HepG2 (cell line): Measurements from ENCODE around the gene PTPRM. TPM values are rescaled to one million over a fixed set of nuclear protein-coding genes. Genes with fewer than 3 reads are reported as not detected.

Experiments
- ATAC-seq: fragments of 200-7000 bp; cut with Tn5 transposase; 3 replicates; pipeline ENCODE4 v1.9.1; 2020; ENCODE audit warnings: mild to moderate bottlenecking, moderate library complexity
- BruUV-seq: library from RNA; stranded (reverse); fragments of 400-500 nt; replicated peaks from 2 replicates; lab custom pipeline; 2021; lab: Mats Ljungman, UMichigan
- CTCF ChIA-PET: fragments of 300-600 bp; formaldehyde crosslinking; extraction: SDS; loops from one replicate; lab custom pipeline; 2021; ENCODE audit warnings: low total read pairs, inconsistent platforms, low intra/inter-chr PET ratio; lab: Yijun Ruan, JAX
- POLR2A ChIA-PET: fragments of 350-600 bp; sonication (Branson Sonifier 250); formaldehyde crosslinking; loops from one replicate; lab custom pipeline; 2020; ENCODE audit warnings: antibody characterized with exemption, inconsistent platforms; lab: Yijun Ruan, JAX
- DNase-seq: peaks from one replicate; pipeline ENCODE4 v3.0.0-alpha.2; 2015; ENCODE audit warnings: low spot score
- FAIRE-seq: peaks from 3 replicates; lab custom pipeline; 2011; peaks lifted over from hg19 to GRCh38; lab: Jason Lieb, UNC
- H2AFZ ChIP-seq: one replicate; pipeline ENCODE4 v1.6.1; 2011; ENCODE audit warnings: low read length, inconsistent platforms
- H3K27ac ChIP-seq: fragments of 300-600 bp; 3 replicates; pipeline ENCODE4 v1.8.0; 2011; ENCODE audit warnings: mixed run types, mild to moderate bottlenecking, mixed read lengths, low read length, inconsistent platforms; ENCODE audit not compliant: insufficient read depth; ENCODE audit errors: extremely low read length
- H3K27me3 ChIP-seq, 2 experiments: fragments of 200-600 bp in 1 of 2; 2 replicates in 1 of 2; 3 replicates in 1 of 2; pipeline versions ENCODE4 v1.6.0 to v1.8.0; 2011; ENCODE audit warnings: low read length in 2 of 2, mild to moderate bottlenecking in 2 of 2, moderate library complexity in 2 of 2, inconsistent platforms in 1 of 2; ENCODE audit not compliant: insufficient read depth in 2 of 2, control insufficient read depth in 1 of 2
- H3K36me3 ChIP-seq, 2 experiments: fragments of 200-600 bp in 1 of 2; replicated peaks in 1 of 2; 2 replicates in 1 of 2; 3 replicates in 1 of 2; pipeline versions ENCODE4 v1.5.1 to v1.8.0; 2011; ENCODE audit warnings: low read length in 2 of 2, inconsistent platforms in 1 of 2; ENCODE audit not compliant: insufficient read depth in 2 of 2, control insufficient read depth in 1 of 2
- H3K4me1 ChIP-seq: 2 replicates; pipeline ENCODE4 v1.5.1; 2012; ENCODE audit warnings: low read length, inconsistent platforms; ENCODE audit not compliant: insufficient read depth
- H3K4me2 ChIP-seq: 2 replicates; pipeline ENCODE4 v1.6.0; 2011; ENCODE audit warnings: low read depth, low read length, inconsistent platforms
- H3K4me3 ChIP-seq, 3 experiments: fragments of 200-600 bp in 1 of 3; sonication (generic), shearing (Covaris generic) in 1 of 3; replicated peaks in 1 of 3; 2 replicates each; pipeline ENCODE4 v1.5.1; 2011 to 2016; ENCODE audit warnings: low read length in 3 of 3, inconsistent platforms in 2 of 3, low read depth in 2 of 3, mild to moderate bottlenecking in 2 of 3, control low read depth in 1 of 3, mixed read lengths in 1 of 3; ENCODE audit not compliant: insufficient read depth in 1 of 3
- H3K79me2 ChIP-seq: one replicate; pipeline ENCODE4 v1.6.1; 2011; ENCODE audit warnings: low read length, inconsistent platforms; ENCODE audit not compliant: insufficient read depth
- H3K9ac ChIP-seq: 2 replicates; pipeline ENCODE4 v1.6.0; 2011; ENCODE audit warnings: mild to moderate bottlenecking, low read depth, low read length, inconsistent platforms; ENCODE audit not compliant: insufficient read depth
- H3K9me3 ChIP-seq: 2 replicates; pipeline ENCODE4 v1.5.1; 2012; ENCODE audit warnings: mild to moderate bottlenecking, low read length
- H4K20me1 ChIP-seq: 2 replicates; pipeline ENCODE4 v1.6.0; 2011; ENCODE audit warnings: inconsistent platforms, mild to moderate bottlenecking, low read length, moderate library complexity; ENCODE audit not compliant: insufficient read depth
- BRD4 ChIP-seq: sonication (generic); formaldehyde crosslinking; IDR thresholded peaks from 2 replicates; pipeline ENCODE4 v1.4.0; 2020; ENCODE audit warnings: missing genetic modification reagents
- FLYWCH1 ChIP-seq: sonication (generic); formaldehyde crosslinking; IDR thresholded peaks from 2 replicates; pipeline ENCODE4 v1.8.1; 2023; ENCODE audit warnings: mild to moderate bottlenecking, missing genetic modification reagents
- MIER2 ChIP-seq: IDR thresholded peaks from 2 replicates; pipeline ENCODE4 v1.6.1; 2016; ENCODE audit warnings: missing biosample characterization, missing genetic modification reagents
- MTF2 ChIP-seq: sonication (generic); formaldehyde crosslinking; IDR thresholded peaks from 2 replicates; pipeline ENCODE4 v1.5.0; 2020; ENCODE audit warnings: missing genetic modification reagents, borderline replicate concordance
- RARA ChIP-seq: IDR thresholded peaks from 2 replicates; pipeline ENCODE4 v1.6.1; 2016; ENCODE audit warnings: missing genetic modification reagents, missing compliant biosample characterization
- RFX1 ChIP-seq: fragments of 450-650 bp; IDR thresholded peaks from 2 replicates; pipeline ENCODE4 v1.6.1; 2017
- SMYD3 ChIP-seq: sonication (generic); formaldehyde crosslinking; IDR thresholded peaks from 2 replicates; pipeline ENCODE4 v1.8.1; 2023; ENCODE audit warnings: mild to moderate bottlenecking, missing genetic modification reagents
- SOX5 ChIP-seq: IDR thresholded peaks from 2 replicates; pipeline ENCODE4 v1.6.1; 2016; ENCODE audit warnings: borderline replicate concordance
- XRCC5 ChIP-seq: fragments of 200-400 bp; formaldehyde crosslinking; optimal IDR thresholded peaks from 2 replicates; pipeline ENCODE3; 2017; ENCODE audit warnings: mild to moderate bottlenecking, low read length
- ZBTB20 ChIP-seq: sonication (generic); formaldehyde crosslinking; IDR thresholded peaks from 2 replicates; pipeline ENCODE4 v1.8.1; 2023; ENCODE audit warnings: missing genetic modification reagents, low read depth, mild to moderate bottlenecking, borderline replicate concordance
- ZNF276 ChIP-seq: sonication (generic); formaldehyde crosslinking; IDR thresholded peaks from 2 replicates; pipeline ENCODE4 v1.4.0; 2020; ENCODE audit warnings: mild to moderate bottlenecking, low read depth, missing genetic modification reagents
- WGBS: methylation state at CpG from one replicate; pipeline ENCODE4 v1.1.6; 2017; ENCODE audit warnings: low lambda C conversion rate; 5-methylcytosine and 5-hydroxymethylcytosine counted together
- in situ Hi-C: cut with HindIII; loops from 2 replicates; pipeline ENCODE4 v1.10.0; 2017; ENCODE audit warnings: low pct_unique_long_range_greater_than_20kb; ENCODE audit not compliant: extremely low pct_ligation_motif_present
- intact Hi-C: fragments of 100-400 bp; cut with micrococcal nuclease; formaldehyde crosslinking; loops from one replicate; pipeline ENCODE4 v1.10.0; 2022; ENCODE audit not compliant: unreplicated experiment
- polyA plus RNA-seq, 8 experiments: library from polyadenylated mRNA; depleted of rRNA in 3 of 8; stranded (reverse) in 7 of 8; unstranded in 1 of 8; fragments of >200 nt; fragmentation: Illumina TruSeq in 4 of 8; extraction: Trizol in 4 of 8; gene quantifications; 2 replicates each; pipeline versions ENCODE4 v1.2.1 to v1.2.3, GENCODE V29; 2011 to 2016; ENCODE audit warnings: low read depth in 4 of 8, missing spikeins in 1 of 8, mixed read lengths in 1 of 8; ENCODE audit not compliant: insufficient read depth in 1 of 8
- total RNA-seq, 5 experiments: library from RNA; depleted of rRNA; stranded (reverse); fragments of >200 nt; fragmentation: Illumina TruSeq; extraction: Trizol; gene quantifications; 2 replicates each; pipeline ENCODE4 v1.2.3, GENCODE V29; 2016; ENCODE audit warnings: low read depth in 1 of 5
- TF ChIP-seq, protein P1 (sequence below): sonication (generic); formaldehyde crosslinking; IDR thresholded peaks from 2 replicates; pipeline ENCODE4 v1.4.0; 2020; ENCODE audit warnings: mild to moderate bottlenecking, missing genetic modification reagents
- TF ChIP-seq, protein P2 (sequence below): sonication (generic); formaldehyde crosslinking; IDR thresholded peaks from 2 replicates; pipeline ENCODE4 v1.9.0; 2021; ENCODE audit warnings: missing genetic modification reagents, borderline replicate concordance
- TF ChIP-seq, protein P3 (sequence below): sonication (generic); formaldehyde crosslinking; conservative IDR thresholded peaks from 2 replicates; pipeline ENCODE4 v1.4.0; 2020; ENCODE audit warnings: missing genetic modification reagents
- TF ChIP-seq, protein P4 (sequence below): sonication (generic); formaldehyde crosslinking; IDR thresholded peaks from 2 replicates; pipeline ENCODE4 v1.8.0; 2022; ENCODE audit warnings: mild to moderate bottlenecking, missing genetic modification reagents; ENCODE audit not compliant: insufficient replicate concordance

The PTPRM gene
- total and polyA plus RNA-seq, 2 of the 13 experiments (the other 11 are each of a cell fraction or from before 2014, with no cell fraction given), result 12.6 to 108 TPM

- TF ChIP-seq MIER2 (CRISPR knock-in tag), result no peak
- no peak for TF ChIP-seq MTF2 (CRISPR knock-in tag)
- TF ChIP-seq, protein P1, sequence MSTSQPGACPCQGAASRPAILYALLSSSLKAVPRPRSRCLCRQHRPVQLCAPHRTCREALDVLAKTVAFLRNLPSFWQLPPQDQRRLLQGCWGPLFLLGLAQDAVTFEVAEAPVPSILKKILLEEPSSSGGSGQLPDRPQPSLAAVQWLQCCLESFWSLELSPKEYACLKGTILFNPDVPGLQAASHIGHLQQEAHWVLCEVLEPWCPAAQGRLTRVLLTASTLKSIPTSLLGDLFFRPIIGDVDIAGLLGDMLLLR, result no peak
Observed at GRCh38 chr18:7844418-7844817, 277.3 kb downstream of the PTPRM start (continued).

- Histone ChIP-seq H3K79me2 (no peaks in the 10 kb centered on the region), H3K9me3 (peaks cover 12% of the 10 kb centered on the region), H3K27me3 (no peaks in the 10 kb centered on the region), H3K4me2 (no peak overlapping the region), H4K20me1 (no peaks in the 10 kb centered on the region), H3K27ac (no peak overlapping the region), H3K36me3 (peaks cover 0 to 3% of the 10 kb centered on the region in 2 experiments; a peak in 1 of 5 replicates), H3K9ac (no peak overlapping the region), H3K4me1 (no peaks in the 10 kb centered on the region), H3K4me3 (no peak overlapping the region), H2AFZ (no peak overlapping the region)
- FAIRE-seq (no peak), DNase-seq (no peak), ATAC-seq (no peak)
- WGBS, result 98% methylated on average over 4 of the region's 4 CpGs
- POLR2A ChIA-PET, result no interaction called here
- no TSS peak for BruUV-seq
- in situ Hi-C loops, result no loop called here
- CTCF ChIA-PET, result no interaction called here
- TF ChIP-seq, protein P2, sequence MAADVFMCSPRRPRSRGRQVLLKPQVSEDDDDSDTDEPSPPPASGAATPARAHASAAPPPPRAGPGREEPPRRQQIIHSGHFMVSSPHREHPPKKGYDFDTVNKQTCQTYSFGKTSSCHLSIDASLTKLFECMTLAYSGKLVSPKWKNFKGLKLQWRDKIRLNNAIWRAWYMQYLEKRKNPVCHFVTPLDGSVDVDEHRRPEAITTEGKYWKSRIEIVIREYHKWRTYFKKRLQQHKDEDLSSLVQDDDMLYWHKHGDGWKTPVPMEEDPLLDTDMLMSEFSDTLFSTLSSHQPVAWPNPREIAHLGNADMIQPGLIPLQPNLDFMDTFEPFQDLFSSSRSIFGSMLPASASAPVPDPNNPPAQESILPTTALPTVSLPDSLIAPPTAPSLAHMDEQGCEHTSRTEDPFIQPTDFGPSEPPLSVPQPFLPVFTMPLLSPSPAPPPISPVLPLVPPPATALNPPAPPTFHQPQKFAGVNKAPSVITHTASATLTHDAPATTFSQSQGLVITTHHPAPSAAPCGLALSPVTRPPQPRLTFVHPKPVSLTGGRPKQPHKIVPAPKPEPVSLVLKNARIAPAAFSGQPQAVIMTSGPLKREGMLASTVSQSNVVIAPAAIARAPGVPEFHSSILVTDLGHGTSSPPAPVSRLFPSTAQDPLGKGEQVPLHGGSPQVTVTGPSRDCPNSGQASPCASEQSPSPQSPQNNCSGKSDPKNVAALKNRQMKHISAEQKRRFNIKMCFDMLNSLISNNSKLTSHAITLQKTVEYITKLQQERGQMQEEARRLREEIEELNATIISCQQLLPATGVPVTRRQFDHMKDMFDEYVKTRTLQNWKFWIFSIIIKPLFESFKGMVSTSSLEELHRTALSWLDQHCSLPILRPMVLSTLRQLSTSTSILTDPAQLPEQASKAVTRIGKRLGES, result no peak
- TF ChIP-seq SOX5 (CRISPR knock-in tag) (no peak), RFX1 (no peak), RARA (no peak), ZNF276 (no peak), ZBTB20 (CRISPR knock-in tag) (no peak), BRD4 (no peak), FLYWCH1 (CRISPR knock-in tag) (no peak), XRCC5 (no peak), SMYD3 (CRISPR knock-in tag) (no peak)
- TF ChIP-seq, protein P3, sequence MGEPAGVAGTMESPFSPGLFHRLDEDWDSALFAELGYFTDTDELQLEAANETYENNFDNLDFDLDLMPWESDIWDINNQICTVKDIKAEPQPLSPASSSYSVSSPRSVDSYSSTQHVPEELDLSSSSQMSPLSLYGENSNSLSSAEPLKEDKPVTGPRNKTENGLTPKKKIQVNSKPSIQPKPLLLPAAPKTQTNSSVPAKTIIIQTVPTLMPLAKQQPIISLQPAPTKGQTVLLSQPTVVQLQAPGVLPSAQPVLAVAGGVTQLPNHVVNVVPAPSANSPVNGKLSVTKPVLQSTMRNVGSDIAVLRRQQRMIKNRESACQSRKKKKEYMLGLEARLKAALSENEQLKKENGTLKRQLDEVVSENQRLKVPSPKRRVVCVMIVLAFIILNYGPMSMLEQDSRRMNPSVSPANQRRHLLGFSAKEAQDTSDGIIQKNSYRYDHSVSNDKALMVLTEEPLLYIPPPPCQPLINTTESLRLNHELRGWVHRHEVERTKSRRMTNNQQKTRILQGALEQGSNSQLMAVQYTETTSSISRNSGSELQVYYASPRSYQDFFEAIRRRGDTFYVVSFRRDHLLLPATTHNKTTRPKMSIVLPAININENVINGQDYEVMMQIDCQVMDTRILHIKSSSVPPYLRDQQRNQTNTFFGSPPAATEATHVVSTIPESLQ (CRISPR knock-in tag), result no peak
- TF ChIP-seq, protein P4, sequence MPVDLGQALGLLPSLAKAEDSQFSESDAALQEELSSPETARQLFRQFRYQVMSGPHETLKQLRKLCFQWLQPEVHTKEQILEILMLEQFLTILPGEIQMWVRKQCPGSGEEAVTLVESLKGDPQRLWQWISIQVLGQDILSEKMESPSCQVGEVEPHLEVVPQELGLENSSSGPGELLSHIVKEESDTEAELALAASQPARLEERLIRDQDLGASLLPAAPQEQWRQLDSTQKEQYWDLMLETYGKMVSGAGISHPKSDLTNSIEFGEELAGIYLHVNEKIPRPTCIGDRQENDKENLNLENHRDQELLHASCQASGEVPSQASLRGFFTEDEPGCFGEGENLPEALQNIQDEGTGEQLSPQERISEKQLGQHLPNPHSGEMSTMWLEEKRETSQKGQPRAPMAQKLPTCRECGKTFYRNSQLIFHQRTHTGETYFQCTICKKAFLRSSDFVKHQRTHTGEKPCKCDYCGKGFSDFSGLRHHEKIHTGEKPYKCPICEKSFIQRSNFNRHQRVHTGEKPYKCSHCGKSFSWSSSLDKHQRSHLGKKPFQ, result no peak
- intact Hi-C loops, result no loop called here
Observed at GRCh38 chr18:7846335-7846734, 279.2 kb downstream of the PTPRM start.
